Measurements from ENCODE around the gene IL5. TPM values are rescaled to one million over a fixed set of nuclear protein-coding genes. Genes with fewer than 3 reads are reported as not detected.

Gene IL5
- total and polyA plus RNA-seq, 8 donors = not detected

- H3K36me3 ChIP-seq = peaks cover 24 to 65% (median 60%) of the 10 kb centered on the region in 4 donors
- TF ChIP-seq EP300 (IDR thresholded peaks at IDR 0.05) (no peak), POLR2AphosphoS5 (IDR thresholded peaks at IDR 0.05) (no peak)
- TF ChIP-seq, protein P1, sequence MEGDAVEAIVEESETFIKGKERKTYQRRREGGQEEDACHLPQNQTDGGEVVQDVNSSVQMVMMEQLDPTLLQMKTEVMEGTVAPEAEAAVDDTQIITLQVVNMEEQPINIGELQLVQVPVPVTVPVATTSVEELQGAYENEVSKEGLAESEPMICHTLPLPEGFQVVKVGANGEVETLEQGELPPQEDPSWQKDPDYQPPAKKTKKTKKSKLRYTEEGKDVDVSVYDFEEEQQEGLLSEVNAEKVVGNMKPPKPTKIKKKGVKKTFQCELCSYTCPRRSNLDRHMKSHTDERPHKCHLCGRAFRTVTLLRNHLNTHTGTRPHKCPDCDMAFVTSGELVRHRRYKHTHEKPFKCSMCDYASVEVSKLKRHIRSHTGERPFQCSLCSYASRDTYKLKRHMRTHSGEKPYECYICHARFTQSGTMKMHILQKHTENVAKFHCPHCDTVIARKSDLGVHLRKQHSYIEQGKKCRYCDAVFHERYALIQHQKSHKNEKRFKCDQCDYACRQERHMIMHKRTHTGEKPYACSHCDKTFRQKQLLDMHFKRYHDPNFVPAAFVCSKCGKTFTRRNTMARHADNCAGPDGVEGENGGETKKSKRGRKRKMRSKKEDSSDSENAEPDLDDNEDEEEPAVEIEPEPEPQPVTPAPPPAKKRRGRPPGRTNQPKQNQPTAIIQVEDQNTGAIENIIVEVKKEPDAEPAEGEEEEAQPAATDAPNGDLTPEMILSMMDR (IDR thresholded peaks at IDR 0.05) = no peak
- no peak for DNase-seq
- 95 to 99% (median 97%) methylated on average over 3 of the region's 3 CpGs for WGBS, 5 donors
- H3K27ac ChIP-seq = no peak overlapping the region
- H3K4me1 ChIP-seq = peaks cover 8 to 33% (median 21%) of the 10 kb centered on the region in 4 donors
- H3K4me3 ChIP-seq = no peak overlapping the region
- H3K27me3 ChIP-seq = no peaks in the 10 kb centered on the region
- H3K9me3 ChIP-seq = peaks cover 0 to 14% (median 10%) of the 10 kb centered on the region in 4 donors
- intact Hi-C loops (cut with DNase I; ENCODE audit: low total_unique reads) = no loop called here
These were observed 18.3 kb upstream of the IL5 start for GRCh38 chr5:132561601-132562000.

DNA sequence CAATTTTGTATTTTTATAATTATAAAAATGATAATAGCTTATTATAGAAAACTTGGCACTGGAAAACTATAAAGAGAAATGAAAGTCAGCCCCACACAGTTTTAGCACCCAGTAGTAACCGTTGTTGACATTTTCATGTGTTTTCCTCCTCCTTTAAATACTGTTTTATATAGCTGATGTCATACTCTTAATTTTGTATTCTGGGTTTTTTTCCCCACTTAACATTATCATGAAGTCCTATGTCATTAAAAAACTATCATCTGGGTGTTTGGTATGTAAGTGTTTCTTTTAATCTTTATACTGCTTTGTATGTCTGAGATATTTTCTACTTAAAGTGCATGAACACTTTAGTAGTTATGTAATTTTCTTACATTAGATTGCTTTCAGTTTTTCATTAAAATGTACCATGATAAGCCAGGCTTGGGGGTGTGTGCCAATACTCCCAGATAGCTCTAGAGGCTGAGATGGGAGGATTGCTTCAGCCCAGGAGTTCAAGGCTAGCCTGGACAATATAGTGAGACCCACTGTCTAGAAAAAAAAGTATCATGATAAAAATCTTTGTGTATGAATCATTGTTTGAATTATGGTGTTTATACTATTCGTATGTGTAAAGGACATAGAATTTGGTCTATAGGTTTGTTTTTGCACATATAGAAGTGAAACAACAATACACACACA, 16.2 kb upstream of the IL5 start:
- H3K9me3 ChIP-seq = peaks cover 0 to 10% (median 8%) of the 10 kb centered on the region in 4 donors
- no peak for DNase-seq
- H3K36me3 ChIP-seq = peaks cover 19 to 46% (median 42%) of the 10 kb centered on the region in 4 donors
- H3K27ac ChIP-seq = no peak overlapping the region
- WGBS, 5 donors = 67 to 89% (median 85%) methylated on average over 2 of the region's 2 CpGs
- TF ChIP-seq EP300 (IDR thresholded peaks at IDR 0.05) = no peak
- TF ChIP-seq POLR2A (IDR thresholded peaks at IDR 0.05) = no peak
- TF ChIP-seq, protein P1 (IDR thresholded peaks at IDR 0.05) = no peak
- TF ChIP-seq POLR2AphosphoS5 (IDR thresholded peaks at IDR 0.05) = no peak
- peaks cover 8 to 32% (median 24%) of the 10 kb centered on the region in 4 donors for H3K4me1 ChIP-seq
- no peaks in the 10 kb centered on the region for H3K27me3 ChIP-seq
- H3K4me3 ChIP-seq = no peak overlapping the region
- intact Hi-C loops (cut with DNase I; ENCODE audit: low total_unique reads) = no loop called here

DNA sequence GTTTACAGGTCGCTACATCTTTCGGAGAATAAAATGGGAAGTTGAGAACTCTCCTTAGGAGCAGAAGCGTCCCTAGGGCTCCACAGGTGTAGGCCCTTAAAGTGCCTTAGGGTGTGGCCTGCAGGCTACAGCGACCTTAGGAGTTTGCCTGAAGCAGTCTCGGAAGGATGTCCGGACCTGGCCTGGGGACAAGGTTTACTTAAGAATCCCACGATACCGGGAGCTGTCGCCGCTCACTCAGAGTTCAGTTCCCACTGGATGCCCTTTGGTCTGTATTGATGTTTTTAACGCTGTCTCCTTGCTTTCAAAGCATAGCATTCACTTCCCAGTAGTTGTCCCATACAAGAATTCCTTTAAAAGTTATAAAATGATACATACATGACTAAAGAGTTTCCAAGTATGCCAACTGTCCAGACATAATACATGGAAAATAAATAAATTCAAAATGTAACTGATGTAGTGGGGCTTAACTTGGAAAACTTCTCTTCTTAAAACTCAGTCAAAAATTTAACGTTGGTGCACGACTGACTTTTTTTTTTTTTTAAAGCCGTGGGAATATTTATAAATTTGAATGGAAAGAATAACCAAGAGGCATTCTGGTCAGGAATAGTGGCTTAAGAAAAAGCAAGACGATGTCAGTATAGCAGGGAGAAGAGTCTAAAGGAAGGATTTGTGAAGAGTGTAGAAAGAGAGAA, 14.3 kb upstream of the IL5 start:
- DNase-seq = peak; percentile 49 to 82
- peak overlapping the region; percentile 82 to 91 (median 90) for H3K27ac ChIP-seq
- H3K4me1 ChIP-seq = peaks cover 8 to 32% (median 24%) of the 10 kb centered on the region in 4 donors
- 4 to 5% (median 4%) methylated on average over 15 of the region's 15 CpGs for WGBS, 5 donors
- no peaks in the 10 kb centered on the region for H3K27me3 ChIP-seq
- H3K9me3 ChIP-seq = no peaks in the 10 kb centered on the region
- intact Hi-C loops (cut with DNase I; ENCODE audit: low total_unique reads) = no loop called here
- H3K36me3 ChIP-seq = peaks cover 6 to 29% (median 26%) of the 10 kb centered on the region in 4 donors
- peak overlapping the region; percentile 61 to 80 (median 67) for H3K4me3 ChIP-seq
- TF ChIP-seq EP300 (IDR thresholded peaks at IDR 0.05) = no peak
- no peak for TF ChIP-seq POLR2AphosphoS5 (IDR thresholded peaks at IDR 0.05)
- no peak for TF ChIP-seq POLR2A (IDR thresholded peaks at IDR 0.05)
- TF ChIP-seq, protein P1 (IDR thresholded peaks at IDR 0.05) = no peak

DNA sequence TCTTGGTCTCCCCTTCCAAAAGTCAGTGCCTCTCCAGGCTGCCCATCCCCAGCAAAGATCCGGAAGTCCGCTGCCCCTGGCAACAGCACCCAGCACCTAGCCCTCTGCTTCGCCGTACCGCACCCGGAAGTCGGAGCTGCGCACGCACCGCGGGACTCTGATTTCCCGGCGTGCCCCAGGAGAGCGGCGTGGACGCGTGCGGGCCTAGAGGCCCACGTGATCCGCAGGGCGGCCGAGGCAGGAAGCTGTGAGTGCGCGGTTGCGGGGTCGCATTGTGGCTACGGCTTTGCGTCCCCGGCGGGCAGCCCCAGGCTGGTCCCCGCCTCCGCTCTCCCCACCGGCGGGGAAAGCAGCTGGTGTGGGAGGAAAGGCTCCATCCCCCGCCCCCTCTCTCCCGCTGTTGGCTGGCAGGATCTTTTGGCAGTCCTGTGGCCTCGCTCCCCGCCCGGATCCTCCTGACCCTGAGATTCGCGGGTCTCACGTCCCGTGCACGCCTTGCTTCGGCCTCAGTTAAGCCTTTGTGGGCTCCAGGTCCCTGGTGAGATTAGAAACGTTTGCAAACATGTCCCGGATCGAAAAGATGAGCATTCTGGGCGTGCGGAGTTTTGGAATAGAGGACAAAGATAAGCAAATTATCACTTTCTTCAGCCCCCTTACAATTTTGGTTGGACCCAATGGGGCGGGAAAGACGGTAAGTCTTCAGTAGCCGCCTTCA, 13.6 kb upstream of the IL5 start, which contains the start of gene RAD50:
TSS of gene RAD50 (plus strand) at position 215 of the 715 bp plus-strand sequence. CDS start at position 563, 348 bp downstream.
- intact Hi-C loops (cut with DNase I; ENCODE audit: low total_unique reads) = no loop called here
- Histone ChIP-seq H3K27me3 (no peaks in the 10 kb centered on the region), H3K27ac (peak within 1 kb of the TSS; percentile 82 to 91 (median 90)), H3K36me3 (peaks cover 6 to 24% (median 23%) of the 10 kb centered on the region in 4 donors), H3K4me1 (peaks cover 8 to 32% (median 24%) of the 10 kb centered on the region in 4 donors), H3K4me3 (peak within 1 kb of the TSS; percentile 61 to 80 (median 67)), H3K9me3 (no peaks in the 10 kb centered on the region)
- WGBS, 5 donors = 0 to 1% (median 0%) methylated on average over 42 to 53 of the region's 53 CpGs
- DNase-seq = peak; percentile 95 to 98
- TF ChIP-seq POLR2AphosphoS5 (IDR thresholded peaks at IDR 0.05) (peak; percentile 93 to 99 (median 96)), POLR2A (IDR thresholded peaks at IDR 0.05) (peak in 1 of 4 donors; percentile 60), EP300 (IDR thresholded peaks at IDR 0.05) (no peak)
- TF ChIP-seq, protein P1 (IDR thresholded peaks at IDR 0.05) = peak in 1 of 7 experiments; percentile 22

Data from stomach (tissue), 9 donors.